ENCODE results near the gene C16orf96. TPM values are rescaled to one million over a fixed set of nuclear protein-coding genes. Genes with fewer than 3 reads are reported as not detected.

Gene C16orf96
- total and polyA plus RNA-seq, 2 of the 13 experiments (the other 11 are each of a cell fraction or from before 2014, with no cell fraction given) = 0.03 TPM; not detected in 1

DNA sequence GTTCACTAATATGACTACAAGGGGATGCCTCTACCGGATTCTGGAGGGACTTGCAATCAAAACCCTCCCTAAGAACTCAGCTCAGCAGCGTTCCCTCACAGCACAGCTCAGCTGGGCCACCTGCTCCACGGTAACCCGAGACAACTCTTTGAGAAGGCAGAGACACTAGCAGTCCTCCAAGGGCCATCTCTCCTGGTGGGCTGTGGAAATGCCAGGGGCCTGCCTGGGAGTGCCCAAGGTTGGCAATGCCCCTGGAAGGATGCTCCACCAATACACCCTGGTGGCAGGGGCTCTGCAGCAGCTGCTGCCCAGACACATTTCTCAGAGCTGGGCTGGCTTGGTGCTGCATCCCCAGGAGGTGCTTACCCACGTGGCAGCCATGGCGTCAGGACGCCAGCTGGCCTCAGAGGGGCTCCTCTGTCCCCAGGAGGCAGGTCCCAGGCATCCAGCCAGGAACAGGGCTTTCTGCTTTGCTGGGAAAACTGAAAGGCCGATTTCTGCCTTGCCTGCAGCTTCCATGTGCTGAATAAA is 34.0 kb upstream of the C16orf96 start:
- H3K27me3 ChIP-seq (ENCODE audit: control insufficient read depth in 1 of 2, insufficient read depth in 2 of 2, low read length in 2 of 2) = no peaks in the 10 kb centered on the region
- no peak overlapping the region for H3K4me3 ChIP-seq (replicated peaks in 1 of 3; ENCODE audit: insufficient read depth in 1 of 3, low read depth in 2 of 3, low read length in 3 of 3)
- ChIA-PET POLR2A (no interaction called here), CTCF (ENCODE audit: low intra/inter-chr PET ratio, low total read pairs) (no interaction called here)
- H2AFZ ChIP-seq (ENCODE audit: low read length) = no peak overlapping the region
- no peak overlapping the region for H3K27ac ChIP-seq (ENCODE audit: extremely low read length, insufficient read depth, low read length)
- H4K20me1 ChIP-seq (ENCODE audit: insufficient read depth, low read length) = peaks cover 33% of the 10 kb centered on the region
- H3K79me2 ChIP-seq (ENCODE audit: insufficient read depth, low read length) = peaks cover 72% of the 10 kb centered on the region
- no peak for ATAC-seq
- peaks cover 16 to 34% of the 10 kb centered on the region in 2 experiments; a peak in 4 of 5 replicates for H3K36me3 ChIP-seq (replicated peaks in 1 of 2; ENCODE audit: control insufficient read depth in 1 of 2, insufficient read depth in 2 of 2, low read length in 2 of 2)
- no peaks in the 10 kb centered on the region for H3K4me1 ChIP-seq (ENCODE audit: insufficient read depth, low read length)
- intact Hi-C loops (cut with micrococcal nuclease; ENCODE audit: unreplicated experiment) (no loop called here), in situ Hi-C loops (cut with HindIII; ENCODE audit: extremely low pct_ligation_motif_present, low pct_unique_long_range_greater_than_20kb) (loop anchor here (25.0 kb wide), 1 partner anchor 440 kb away; the partner anchor contains the start of gene SEC14L5)
- FAIRE-seq = no peak
- H3K4me2 ChIP-seq (ENCODE audit: low read depth, low read length) = no peak overlapping the region
- TF ChIP-seq, protein P1, sequence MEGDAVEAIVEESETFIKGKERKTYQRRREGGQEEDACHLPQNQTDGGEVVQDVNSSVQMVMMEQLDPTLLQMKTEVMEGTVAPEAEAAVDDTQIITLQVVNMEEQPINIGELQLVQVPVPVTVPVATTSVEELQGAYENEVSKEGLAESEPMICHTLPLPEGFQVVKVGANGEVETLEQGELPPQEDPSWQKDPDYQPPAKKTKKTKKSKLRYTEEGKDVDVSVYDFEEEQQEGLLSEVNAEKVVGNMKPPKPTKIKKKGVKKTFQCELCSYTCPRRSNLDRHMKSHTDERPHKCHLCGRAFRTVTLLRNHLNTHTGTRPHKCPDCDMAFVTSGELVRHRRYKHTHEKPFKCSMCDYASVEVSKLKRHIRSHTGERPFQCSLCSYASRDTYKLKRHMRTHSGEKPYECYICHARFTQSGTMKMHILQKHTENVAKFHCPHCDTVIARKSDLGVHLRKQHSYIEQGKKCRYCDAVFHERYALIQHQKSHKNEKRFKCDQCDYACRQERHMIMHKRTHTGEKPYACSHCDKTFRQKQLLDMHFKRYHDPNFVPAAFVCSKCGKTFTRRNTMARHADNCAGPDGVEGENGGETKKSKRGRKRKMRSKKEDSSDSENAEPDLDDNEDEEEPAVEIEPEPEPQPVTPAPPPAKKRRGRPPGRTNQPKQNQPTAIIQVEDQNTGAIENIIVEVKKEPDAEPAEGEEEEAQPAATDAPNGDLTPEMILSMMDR (CRISPR knock-in tag; IDR thresholded peaks at IDR 0.05) = no peak
- peak; percentile 20 for TF ChIP-seq AGO2 (optimal IDR thresholded peaks at IDR 0.05; ENCODE audit: low read depth, low read length)
- no peaks in the 10 kb centered on the region for H3K9me3 ChIP-seq (ENCODE audit: low read length)
- DNase-seq (ENCODE audit: low spot score) = no peak
- 90% methylated on average over 4 of the region's 8 CpGs for WGBS (ENCODE audit: low lambda C conversion rate)
- no peak overlapping the region for H3K9ac ChIP-seq (ENCODE audit: insufficient read depth, low read depth, low read length)
- BruUV-seq (replicated peaks) = no TSS peak

DNA sequence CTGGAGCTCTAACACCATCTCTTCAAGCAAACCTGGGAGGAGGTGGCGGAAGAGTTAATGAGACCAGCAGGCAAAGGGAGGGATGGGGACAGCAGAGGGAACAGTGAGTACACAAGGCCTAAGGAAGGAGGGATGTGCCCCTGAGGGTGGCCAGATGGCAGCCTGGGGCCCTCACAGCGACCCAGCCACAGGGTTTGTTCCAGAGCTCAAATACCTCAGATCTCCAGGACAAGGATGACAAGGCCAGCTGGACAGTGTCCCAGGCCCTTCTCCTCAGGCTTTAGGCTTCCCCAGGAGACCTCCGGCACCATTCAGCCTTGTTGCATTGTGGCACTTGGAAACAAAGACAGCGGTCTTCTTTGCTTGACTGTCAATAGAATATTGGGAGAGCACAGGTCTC is 32.5 kb upstream of the C16orf96 start:
- POLR2A ChIA-PET = no interaction called here
- H3K4me2 ChIP-seq (ENCODE audit: low read depth, low read length) = no peak overlapping the region

More for the DNA sequence above, 32.5 kb upstream of the C16orf96 start:
- peaks cover 15 to 32% of the 10 kb centered on the region in 2 experiments; a peak in 4 of 5 replicates for H3K36me3 ChIP-seq (replicated peaks in 1 of 2; ENCODE audit: control insufficient read depth in 1 of 2, insufficient read depth in 2 of 2, low read length in 2 of 2)
- DNase-seq (ENCODE audit: low spot score) = no peak
- TF ChIP-seq ZNF34 (CRISPR knock-in tag; IDR thresholded peaks at IDR 0.05; ENCODE audit: borderline replicate concordance) = no peak
- in situ Hi-C loops (cut with HindIII; ENCODE audit: extremely low pct_ligation_motif_present, low pct_unique_long_range_greater_than_20kb) (loop anchor here (25.0 kb wide), 1 partner anchor 439 kb away; the partner anchor contains the start of gene SEC14L5), intact Hi-C loops (cut with micrococcal nuclease; ENCODE audit: unreplicated experiment) (no loop called here)
- CTCF ChIA-PET (ENCODE audit: low intra/inter-chr PET ratio, low total read pairs) = no interaction called here
- no peak for FAIRE-seq
- H3K4me3 ChIP-seq (replicated peaks in 1 of 3; ENCODE audit: insufficient read depth in 1 of 3, low read depth in 2 of 3, low read length in 3 of 3) = no peak overlapping the region
- H3K27ac ChIP-seq (ENCODE audit: extremely low read length, insufficient read depth, low read length) = no peak overlapping the region
- H4K20me1 ChIP-seq (ENCODE audit: insufficient read depth, low read length) = peaks cover 18% of the 10 kb centered on the region
- H3K4me1 ChIP-seq (ENCODE audit: insufficient read depth, low read length) = no peaks in the 10 kb centered on the region
- H2AFZ ChIP-seq (ENCODE audit: low read length) = no peak overlapping the region
- H3K79me2 ChIP-seq (ENCODE audit: insufficient read depth, low read length) = peaks cover 72% of the 10 kb centered on the region
- ATAC-seq = no peak
- WGBS (ENCODE audit: low lambda C conversion rate) = 94% methylated on average over 4 of the region's 4 CpGs
- no TSS peak for BruUV-seq (replicated peaks)
- H3K27me3 ChIP-seq (ENCODE audit: control insufficient read depth in 1 of 2, insufficient read depth in 2 of 2, low read length in 2 of 2) = no peaks in the 10 kb centered on the region
- H3K9me3 ChIP-seq (ENCODE audit: low read length) = no peaks in the 10 kb centered on the region
- no peak overlapping the region for H3K9ac ChIP-seq (ENCODE audit: insufficient read depth, low read depth, low read length)

All from HepG2 (cell line).